GM21737 (cell line): ENCODE measurements around the gene ZNF662.
"Not testable (repeated sequence)": the region's sequence is repeated elsewhere in the genome, so short reads cannot be mapped to it uniquely, and the experiment has no call there.

Source experiments
- ATAC-seq: cut with Tn5 transposase; IDR thresholded peaks from one replicate; pipeline ENCODE4 v1.9.1; 2021; ENCODE audit warnings: mild to moderate bottlenecking, moderate library complexity; ENCODE audit not compliant: unreplicated experiment

ZNF662 gene

DNA sequence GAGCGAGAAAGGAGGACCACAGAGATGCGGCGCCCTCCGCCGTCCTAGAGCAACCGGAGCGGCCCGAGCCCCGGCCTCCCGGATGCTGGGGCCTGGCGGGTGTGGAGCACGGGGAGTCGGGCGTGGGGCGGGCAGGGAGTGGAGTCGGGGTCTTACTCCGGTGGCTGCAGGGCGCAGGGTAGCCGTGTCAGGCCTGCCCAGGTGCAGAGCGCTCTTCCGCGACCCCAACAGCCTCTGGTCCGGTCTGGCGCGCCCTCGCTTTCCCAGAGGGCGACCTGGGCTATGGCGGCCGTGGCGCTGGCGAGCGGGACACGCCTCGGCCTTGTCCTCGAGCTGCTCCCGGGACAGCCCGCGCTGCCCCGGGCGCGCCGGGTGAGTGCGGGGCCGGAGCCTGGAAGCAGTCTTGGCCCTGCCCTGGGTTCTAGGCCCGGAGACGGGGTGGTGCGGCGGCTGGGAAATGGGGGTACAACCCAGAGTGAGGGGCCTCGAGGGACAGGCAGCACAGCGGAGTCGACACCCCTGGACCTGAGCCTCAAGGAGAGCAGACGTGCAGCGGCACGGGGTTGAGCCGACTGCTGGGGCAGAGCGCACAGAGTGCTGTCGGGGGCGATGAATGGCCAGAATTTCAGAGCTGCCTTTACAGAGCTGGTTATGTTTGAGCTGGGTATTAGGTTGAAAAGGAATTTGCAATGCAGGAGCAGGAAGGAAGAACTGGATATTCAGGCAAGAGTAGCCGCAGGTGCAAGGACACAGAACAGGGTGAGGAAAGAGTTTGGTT is at the start of gene ZNF662:
Gene ZNF662 (plus strand): TSS at position 73 of the 778 bp plus-strand sequence. CDS start 1,973 bp downstream, outside the sequence.
- no peak for ATAC-seq

DNA sequence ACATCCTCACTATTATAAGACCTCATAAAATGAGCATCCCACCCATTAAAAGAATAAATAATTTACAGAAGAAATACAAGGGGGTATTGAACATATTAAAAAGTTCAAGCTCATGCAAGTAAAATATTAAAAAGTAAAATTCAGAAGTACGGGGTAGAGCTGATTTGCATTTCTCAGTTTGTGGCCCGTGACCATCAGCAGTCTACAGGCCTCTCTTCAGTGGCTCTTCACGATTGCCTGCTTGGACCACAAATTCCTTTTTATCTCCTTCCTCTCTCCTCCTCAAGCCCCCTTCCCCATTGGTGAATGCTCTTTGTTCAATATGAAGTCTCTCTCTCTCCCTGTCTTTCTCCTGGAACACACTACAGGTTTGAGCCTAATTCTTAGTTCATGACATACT is 49.4 kb upstream of the ZNF662 start:
- ATAC-seq = no peak

DNA sequence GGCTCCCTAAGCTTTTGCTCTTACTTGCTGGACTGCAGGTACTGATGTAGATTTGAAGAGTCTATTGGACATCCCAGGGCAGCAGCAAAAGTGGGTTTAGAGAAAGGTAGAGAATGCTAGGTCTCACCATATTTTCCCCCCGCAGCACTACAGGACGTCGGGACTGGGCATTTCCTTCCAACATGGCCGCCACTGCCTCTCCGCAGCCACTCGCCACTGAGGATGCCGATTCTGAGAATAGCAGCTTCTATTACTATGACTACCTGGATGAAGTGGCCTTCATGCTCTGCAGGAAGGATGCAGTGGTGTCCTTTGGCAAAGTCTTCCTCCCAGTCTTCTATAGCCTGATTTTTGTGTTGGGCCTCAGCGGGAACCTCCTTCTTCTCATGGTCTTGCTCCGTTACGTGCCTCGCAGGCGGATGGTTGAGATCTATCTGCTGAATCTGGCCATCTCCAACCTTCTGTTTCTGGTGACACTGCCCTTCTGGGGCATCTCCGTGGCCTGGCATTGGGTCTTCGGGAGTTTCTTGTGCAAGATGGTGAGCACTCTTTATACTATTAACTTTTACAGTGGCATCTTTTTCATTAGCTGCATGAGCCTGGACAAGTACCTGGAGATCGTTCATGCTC is 41.5 kb upstream of the ZNF662 start:
- ATAC-seq = no peak

DNA sequence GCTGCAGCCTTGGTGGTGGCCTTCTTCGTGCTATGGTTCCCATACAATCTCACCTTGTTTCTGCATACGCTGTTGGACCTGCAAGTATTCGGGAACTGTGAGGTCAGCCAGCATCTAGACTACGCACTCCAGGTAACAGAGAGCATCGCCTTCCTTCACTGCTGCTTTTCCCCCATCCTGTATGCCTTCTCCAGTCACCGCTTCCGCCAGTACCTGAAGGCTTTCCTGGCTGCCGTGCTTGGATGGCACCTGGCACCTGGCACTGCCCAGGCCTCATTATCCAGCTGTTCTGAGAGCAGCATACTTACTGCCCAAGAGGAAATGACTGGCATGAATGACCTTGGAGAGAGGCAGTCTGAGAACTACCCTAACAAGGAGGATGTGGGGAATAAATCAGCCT is 40.7 kb upstream of the ZNF662 start:
- ATAC-seq = no peak

GRCh38 chr3:42867138-42867537 is 38.8 kb upstream of the ZNF662 start:
- ATAC-seq = no peak

GRCh38 chr3:42868841-42869240 is 37.1 kb upstream of the ZNF662 start:
- no peak for ATAC-seq

- ATAC-seq = no peak
Measured at GRCh38 chr3:42871592-42872196, 34.2 kb upstream of the ZNF662 start.

- no peak for ATAC-seq
Measured at GRCh38 chr3:42872718-42873117, 33.2 kb upstream of the ZNF662 start.

DNA sequence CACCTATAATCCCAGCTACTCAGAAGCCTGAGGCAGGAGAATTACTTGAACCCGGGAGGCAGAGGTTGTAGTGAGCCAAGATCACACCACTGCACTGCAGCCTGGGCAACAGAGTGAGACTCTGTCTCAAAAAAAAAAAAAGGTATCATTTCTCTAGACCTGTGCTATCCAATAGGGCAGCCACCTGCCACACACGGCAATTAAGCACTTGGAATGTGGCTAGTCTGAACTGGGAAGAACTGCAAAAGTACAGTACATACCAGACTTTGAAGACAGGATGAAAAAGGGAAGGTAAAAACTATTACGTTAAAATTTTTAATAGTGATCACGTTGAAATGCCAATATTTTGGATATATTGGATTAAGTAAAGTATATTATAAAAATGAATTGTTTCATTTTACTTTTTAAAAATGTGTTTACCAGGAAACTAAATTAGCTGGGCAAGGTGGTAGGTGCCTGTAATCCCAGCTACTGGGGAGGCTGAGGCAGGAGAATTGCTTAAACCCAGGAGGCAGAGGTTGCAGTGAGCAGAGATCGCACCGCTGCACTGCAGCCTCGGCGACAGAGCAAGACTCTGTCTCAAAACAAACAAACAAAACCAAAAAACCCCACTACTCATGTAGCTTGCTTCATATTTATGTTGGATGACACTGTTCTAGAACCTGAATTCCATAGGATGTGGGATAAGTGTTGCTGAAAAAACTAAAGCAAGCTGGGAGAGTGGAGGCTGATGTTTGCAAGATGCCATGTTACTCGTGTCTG is 32.5 kb upstream of the ZNF662 start:
- ATAC-seq = no peak

DNA sequence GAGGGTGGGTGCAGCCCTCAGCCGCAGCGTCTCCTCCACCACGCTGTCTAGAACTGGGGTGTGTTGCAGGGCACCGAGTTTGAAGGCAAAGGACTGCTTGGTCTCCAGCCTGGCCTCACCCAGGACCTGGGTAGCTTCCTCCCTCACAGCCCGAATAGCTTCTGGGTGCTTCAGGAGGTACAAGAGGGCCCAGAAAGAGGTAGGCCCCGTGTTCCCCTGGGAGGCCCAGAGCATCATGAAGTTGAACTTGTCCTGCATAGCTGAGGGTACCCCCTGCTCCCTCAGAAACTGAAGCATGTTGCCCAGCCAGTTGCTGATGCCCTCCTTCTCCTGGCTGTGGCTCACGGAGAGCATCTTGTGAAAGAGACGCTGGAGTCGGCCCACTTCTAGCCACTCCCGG is 31.2 kb upstream of the ZNF662 start:
- ATAC-seq = no peak

- ATAC-seq = no peak
Measured at GRCh38 chr3:42875325-42876151, 30.4 kb upstream of the ZNF662 start, which contains the start of gene CYP8B1. Gene CYP8B1, minus strand, starts transcription at chr3:42875879. Its CDS starts 63 bp downstream, at chr3:42875816.

GRCh38 chr3:42876401-42876800 is 29.5 kb upstream of the ZNF662 start:
- ATAC-seq = no peak

DNA sequence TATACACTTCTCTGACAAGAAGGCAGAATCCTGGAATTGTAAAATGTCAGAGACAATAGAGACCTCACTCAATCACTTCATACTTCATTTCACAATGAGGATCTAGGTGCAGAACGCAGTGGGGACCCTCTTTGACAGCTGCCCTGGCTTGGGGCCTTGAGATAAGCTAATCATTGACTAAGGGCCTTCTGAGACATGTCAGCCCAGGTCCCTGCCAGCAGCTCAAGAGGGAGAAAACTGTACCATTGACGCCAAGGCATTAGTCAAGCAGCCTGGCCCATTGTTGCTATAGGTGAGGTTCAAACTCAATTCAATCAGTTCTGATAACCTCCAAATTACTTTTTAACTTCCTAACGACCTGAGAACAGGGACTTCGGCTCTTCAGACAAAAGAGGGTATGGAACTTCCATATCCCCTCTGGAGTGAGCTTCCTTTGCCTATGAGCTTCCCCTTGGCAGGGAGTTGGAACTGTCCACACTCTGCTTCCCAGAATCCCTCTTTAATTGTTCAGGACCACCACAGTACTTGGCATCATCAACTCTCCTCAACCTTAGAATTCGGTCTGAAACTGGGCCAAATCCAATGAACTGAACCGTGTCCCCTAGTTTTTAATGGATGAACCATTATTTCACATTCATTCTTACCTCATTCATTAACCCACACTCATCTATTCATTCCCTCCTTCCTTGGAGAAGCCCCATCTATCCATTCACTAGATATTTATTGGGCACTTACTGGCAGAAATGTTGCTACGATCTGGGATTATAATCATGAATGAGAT is 28.8 kb upstream of the ZNF662 start:
- ATAC-seq = no peak

- ATAC-seq = no peak
Measured at GRCh38 chr3:42877881-42878280, 28.1 kb upstream of the ZNF662 start.

DNA sequence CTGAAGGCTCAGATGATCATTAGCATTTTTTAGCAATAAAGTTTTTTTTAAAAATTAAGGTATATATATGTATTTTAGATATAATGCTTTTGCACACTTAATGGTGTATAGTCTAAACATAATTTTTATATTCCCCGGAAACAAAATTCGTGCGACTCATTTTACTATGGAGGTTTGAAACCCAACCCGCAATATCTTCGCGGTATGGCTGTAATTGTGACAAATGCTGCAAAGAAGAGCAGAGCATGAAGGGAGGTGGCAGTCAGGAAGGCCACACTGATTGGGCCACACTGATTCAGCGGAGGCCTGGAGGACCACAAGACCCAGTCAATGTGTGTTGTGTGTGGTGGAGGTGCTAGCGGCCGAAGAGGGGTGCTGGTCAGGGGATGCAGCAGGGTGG is 25.8 kb upstream of the ZNF662 start:
- no peak for ATAC-seq

GRCh38 chr3:42880601-42881451 is 25.1 kb upstream of the ZNF662 start:
- ATAC-seq = peak; percentile 97

- ATAC-seq = not testable (repeated sequence)
Measured at GRCh38 chr3:42883251-42883930, 22.6 kb upstream of the ZNF662 start.

- ATAC-seq = no peak
Measured at GRCh38 chr3:42884324-42884723, 21.6 kb upstream of the ZNF662 start.
